GM10248 (cell line): ENCODE data around the gene CHST9.

Experiments used
- CTCF ChIA-PET: fragments of 300-600 bp; sonication (Branson Sonifier 250); formaldehyde crosslinking; extraction: SDS; loops from one replicate; lab custom pipeline; 2021; ENCODE audit warnings: antibody characterized with exemption; lab: Yijun Ruan, JAX
- POLR2A ChIA-PET: fragments of 350-650 bp; sonication (Branson Sonifier 250); formaldehyde crosslinking; extraction: SDS; loops from one replicate; lab custom pipeline; 2020; ENCODE audit warnings: antibody characterized with exemption; lab: Yijun Ruan, JAX
- DNase-seq: peaks from one replicate; pipeline ENCODE4 v3.0.0; 2012; ENCODE audit errors: extremely low spot score
- TF ChIP-seq, protein P1 (sequence below): IDR thresholded peaks from 2 replicates; pipeline ENCODE4 v1.5.1; 2012; ENCODE audit warnings: mild to moderate bottlenecking, low read depth; ENCODE audit errors: extremely low read depth, missing control alignments, control extremely low read depth

CHST9 gene

DNA sequence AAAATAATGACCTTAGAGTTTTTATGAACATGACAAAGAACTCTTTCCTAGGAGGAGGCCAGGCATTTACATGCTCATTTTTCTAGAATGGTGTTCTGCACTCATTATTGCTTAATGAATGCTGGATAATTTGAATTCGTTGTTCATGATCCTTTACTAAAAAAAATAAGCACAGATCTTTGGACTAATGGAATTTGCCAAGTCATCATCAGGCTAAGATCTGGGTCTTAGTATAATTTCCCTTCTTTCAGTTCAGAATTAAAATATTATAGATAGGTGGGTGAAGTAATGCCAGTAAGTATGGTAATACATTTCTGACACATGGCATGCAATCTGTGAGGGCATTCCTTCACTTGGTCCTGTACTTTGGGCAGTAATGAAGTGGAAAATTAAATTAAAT is 175.8 kb downstream of the CHST9 start:
- TF ChIP-seq, protein P1, sequence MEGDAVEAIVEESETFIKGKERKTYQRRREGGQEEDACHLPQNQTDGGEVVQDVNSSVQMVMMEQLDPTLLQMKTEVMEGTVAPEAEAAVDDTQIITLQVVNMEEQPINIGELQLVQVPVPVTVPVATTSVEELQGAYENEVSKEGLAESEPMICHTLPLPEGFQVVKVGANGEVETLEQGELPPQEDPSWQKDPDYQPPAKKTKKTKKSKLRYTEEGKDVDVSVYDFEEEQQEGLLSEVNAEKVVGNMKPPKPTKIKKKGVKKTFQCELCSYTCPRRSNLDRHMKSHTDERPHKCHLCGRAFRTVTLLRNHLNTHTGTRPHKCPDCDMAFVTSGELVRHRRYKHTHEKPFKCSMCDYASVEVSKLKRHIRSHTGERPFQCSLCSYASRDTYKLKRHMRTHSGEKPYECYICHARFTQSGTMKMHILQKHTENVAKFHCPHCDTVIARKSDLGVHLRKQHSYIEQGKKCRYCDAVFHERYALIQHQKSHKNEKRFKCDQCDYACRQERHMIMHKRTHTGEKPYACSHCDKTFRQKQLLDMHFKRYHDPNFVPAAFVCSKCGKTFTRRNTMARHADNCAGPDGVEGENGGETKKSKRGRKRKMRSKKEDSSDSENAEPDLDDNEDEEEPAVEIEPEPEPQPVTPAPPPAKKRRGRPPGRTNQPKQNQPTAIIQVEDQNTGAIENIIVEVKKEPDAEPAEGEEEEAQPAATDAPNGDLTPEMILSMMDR: no peak

DNA sequence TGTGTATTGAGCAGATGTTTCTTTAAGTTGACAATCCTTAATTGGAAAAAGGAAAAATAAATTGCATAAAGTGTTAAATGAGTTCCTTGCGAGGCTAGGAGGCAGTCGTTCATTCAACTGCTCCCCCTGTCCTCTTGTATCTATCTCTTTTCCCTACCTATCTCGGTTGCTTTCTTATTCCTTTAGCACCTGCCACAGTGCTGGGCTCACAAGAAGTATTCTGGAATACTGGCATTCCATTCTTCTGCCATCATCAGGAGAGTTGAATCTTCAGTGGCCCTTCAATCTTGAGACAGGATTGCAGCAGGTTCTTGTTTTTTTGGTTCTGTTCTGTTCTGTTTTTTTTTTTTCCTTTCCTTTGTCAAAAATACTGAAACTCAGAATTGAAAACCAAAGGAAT is 176.5 kb downstream of the CHST9 start:
- no peak for DNase-seq
- ChIA-PET POLR2A (no interaction called here), CTCF (no interaction called here)
- TF ChIP-seq, protein P1: no peak

More for the DNA sequence above, 175.8 kb downstream of the CHST9 start:
- ChIA-PET CTCF (no interaction called here), POLR2A (no interaction called here)
- DNase-seq: no peak

DNA sequence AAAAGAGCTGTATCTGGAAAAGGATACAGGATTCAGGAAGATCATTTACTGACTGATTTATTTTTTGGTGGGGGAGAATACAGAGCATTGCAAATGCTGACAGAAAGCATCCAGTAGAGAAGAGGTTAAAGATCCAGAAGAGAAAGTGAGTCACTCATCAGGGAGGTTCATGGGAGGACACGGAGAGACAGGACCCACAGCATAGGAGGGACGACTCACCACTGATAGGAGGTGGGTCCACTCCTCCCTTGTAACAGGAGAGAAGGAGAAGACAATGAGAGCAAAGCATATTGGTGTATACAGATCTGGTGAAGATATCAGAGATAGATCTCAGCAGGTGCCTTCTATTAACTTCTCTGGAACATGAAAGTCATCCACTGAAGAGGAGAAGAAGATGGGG is 177.2 kb downstream of the CHST9 start:
- DNase-seq: no peak
- TF ChIP-seq, protein P1: no peak
- ChIA-PET POLR2A (no interaction called here), CTCF (no interaction called here)

DNA sequence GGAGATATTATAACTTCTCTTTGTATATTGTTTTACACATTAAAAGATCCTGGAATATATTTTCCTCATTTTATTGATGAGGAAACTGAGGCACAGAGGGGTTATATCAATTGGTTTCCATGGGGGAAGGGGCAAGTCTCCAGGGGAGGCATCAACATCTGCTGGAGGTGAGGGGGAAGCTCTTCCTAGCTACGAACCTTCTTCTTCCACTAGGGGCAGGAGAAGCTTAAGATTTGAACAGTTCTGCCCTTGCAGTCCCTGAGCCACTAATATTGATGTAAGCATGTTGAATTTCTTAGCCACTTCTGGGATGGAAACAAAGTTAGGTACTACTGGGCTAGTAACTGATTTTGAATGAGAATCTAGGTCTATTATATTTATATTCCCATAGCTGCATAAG is 179.5 kb downstream of the CHST9 start:
- DNase-seq: peak; percentile 14
- ChIA-PET POLR2A (no interaction called here), CTCF (interaction anchor here (0.8 to 2.0 kb wide), 14 partner anchors 8 to 1540 kb away, joined by 3 to 11 read pairs (median 4); no protein-coding TSS in a partner anchor)
- TF ChIP-seq, protein P1: peak; percentile 43

DNA sequence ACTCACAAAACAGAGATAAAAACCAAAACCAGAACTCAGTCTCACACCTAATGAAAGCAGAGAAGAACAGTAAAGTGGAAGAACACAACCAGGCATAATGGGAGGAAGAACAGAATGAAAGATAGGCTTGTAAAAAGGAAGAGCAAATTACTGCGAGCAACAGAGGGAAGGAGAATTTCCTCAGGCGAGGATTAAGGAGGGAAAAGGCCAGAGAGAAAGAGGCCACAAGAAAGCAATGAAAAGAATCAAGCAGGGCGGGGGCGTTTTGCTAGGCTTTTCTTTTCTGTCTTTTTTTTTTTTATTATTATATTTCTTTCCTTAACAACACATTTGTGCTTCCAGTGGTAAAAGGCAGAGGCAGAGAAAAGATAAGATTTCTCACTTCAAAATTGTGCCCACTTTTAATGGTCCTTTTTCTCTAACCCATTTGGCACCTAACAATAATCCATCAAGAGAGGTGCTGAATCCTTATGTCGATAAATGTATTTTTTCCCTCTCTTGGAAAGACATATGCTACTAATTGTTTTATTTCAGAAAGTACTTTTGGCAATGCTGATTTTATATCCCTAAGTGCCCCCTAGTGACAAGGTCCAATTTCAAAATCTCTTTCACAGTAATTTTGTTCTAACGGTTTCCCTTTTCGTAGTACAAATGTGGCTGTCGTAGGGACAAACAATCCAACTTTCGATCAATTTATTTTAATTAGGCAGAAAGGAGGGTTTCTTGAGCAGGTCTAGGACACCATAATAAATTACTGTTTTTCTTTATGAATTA is 180.9 kb downstream of the CHST9 start:
- ChIA-PET POLR2A (no interaction called here), CTCF (interaction anchor here (1.7 kb wide), 2 partner anchors 199 to 605 kb away, joined by 5 to 11 read pairs; no protein-coding TSS in a partner anchor)
- DNase-seq: no peak
- TF ChIP-seq, protein P1: peak; percentile 47

- ChIA-PET CTCF (interaction anchor here (0.8 to 1.2 kb wide), 3 partner anchors 16 to 616 kb away, joined by 3 to 4 read pairs (median 3); no protein-coding TSS in a partner anchor), POLR2A (no interaction called here)
- TF ChIP-seq, protein P1: no peak
- no peak for DNase-seq
Observed at GRCh38 chr18:26999797-27000196, 185.3 kb downstream of the CHST9 start.
